ENCODE measurements around the gene BRI3BP.
"Not testable (repeated sequence)": the region's sequence is repeated elsewhere in the genome, so short reads cannot be mapped to it uniquely, and the experiment has no call there.

Gene BRI3BP

GRCh38 chr12:125024949-125025563 lies 31.6 kb downstream of the BRI3BP start:
- DNase-seq = no peak

- DNase-seq = no peak
Observed at GRCh38 chr12:125025606-125026235, 32.3 kb downstream of the BRI3BP start.

- no peak for DNase-seq
Observed at GRCh38 chr12:125028106-125028505, 34.7 kb downstream of the BRI3BP start.

- DNase-seq = no peak
Observed at GRCh38 chr12:125029761-125030358, 36.4 kb downstream of the BRI3BP start.

GRCh38 chr12:125031471-125031870 lies 38.0 kb downstream of the BRI3BP start:
- DNase-seq = not testable (repeated sequence)

GRCh38 chr12:125032466-125033152 lies 39.2 kb downstream of the BRI3BP start:
- DNase-seq = no peak

DNA sequence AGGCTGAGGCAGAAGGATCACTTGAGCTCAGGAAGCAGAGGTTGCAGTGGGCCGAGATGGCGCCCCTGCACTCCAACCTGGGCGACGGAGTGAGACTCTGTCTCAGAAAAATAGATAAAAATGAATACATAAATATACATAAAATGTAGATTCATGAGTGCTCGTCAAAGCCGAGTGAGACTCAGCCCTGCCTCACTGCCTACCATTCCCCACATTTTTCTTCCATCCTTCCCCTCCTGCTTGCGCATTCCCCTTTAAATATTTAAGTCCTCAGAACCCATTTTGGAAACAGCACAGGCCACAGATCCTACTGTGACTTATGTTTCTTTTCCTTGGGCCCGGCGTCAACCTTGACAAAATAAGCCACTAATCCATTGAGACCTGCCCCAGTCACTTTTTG lies 39.8 kb downstream of the BRI3BP start:
- no peak for DNase-seq

DNA sequence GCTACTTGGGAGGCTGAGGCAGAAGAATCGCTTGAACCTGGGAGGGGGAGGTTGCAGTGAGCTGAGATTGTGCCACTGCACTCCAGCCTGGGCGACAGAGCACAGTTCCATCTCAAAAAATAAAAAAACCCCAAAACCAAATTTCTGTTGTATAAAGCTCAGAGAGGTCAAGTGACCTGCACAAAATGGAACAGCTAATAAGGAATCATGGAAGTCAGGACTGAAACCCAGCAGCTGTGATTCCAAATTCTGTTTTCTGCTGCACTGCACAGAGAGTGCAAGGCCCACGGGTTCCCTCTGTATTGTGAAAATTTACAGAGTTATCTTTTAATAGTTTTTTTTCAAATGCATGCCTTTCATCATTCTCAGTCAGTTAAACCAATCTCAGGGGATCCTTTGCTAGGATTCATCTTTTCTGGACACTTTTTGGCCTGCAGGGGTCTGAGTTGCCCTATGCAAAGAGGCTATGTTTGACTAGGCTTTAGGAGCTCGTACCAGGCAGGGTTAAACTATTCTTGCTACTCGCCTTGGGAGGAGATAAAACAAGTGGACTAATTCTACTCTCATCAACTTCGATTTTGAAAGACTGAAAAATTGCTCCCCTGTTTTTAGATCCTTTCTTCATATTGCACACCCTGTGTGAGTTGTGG lies 45.7 kb downstream of the BRI3BP start:
- DNase-seq = no peak

GRCh38 chr12:125049093-125049458 lies 55.6 kb downstream of the BRI3BP start:
- no peak for DNase-seq

- DNase-seq = no peak
Observed at GRCh38 chr12:125050446-125050845, 57.0 kb downstream of the BRI3BP start.

GRCh38 chr12:125050868-125051267 lies 57.4 kb downstream of the BRI3BP start:
- DNase-seq = no peak

DNA sequence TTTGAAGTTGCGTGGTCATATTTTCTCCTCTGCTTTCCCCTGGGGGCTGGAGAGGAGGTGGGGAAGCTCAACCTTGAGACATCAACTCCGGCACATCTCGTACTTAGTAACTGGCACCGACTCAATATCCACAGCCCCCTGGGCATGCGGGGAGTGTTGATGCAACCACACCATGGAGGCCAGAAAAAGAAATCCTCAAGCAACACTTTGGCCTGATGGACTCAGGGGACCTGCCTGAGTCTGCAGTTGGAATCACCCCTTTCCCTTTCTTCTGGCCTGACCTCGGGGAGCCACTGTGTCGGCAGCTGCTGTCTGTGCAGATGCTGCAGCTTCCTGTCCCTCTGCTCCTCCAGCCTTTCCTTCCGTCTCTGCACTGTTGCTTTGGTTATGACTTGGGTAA lies 60.4 kb downstream of the BRI3BP start:
- no peak for DNase-seq

- DNase-seq = no peak
Observed at GRCh38 chr12:125055591-125055990, 62.1 kb downstream of the BRI3BP start.

- DNase-seq = no peak
Observed at GRCh38 chr12:125056306-125056705, 62.9 kb downstream of the BRI3BP start.

- DNase-seq = no peak
Observed at GRCh38 chr12:125057708-125058107, 64.3 kb downstream of the BRI3BP start.

- no peak for DNase-seq
Observed at GRCh38 chr12:125061229-125061628, 67.8 kb downstream of the BRI3BP start.

DNA sequence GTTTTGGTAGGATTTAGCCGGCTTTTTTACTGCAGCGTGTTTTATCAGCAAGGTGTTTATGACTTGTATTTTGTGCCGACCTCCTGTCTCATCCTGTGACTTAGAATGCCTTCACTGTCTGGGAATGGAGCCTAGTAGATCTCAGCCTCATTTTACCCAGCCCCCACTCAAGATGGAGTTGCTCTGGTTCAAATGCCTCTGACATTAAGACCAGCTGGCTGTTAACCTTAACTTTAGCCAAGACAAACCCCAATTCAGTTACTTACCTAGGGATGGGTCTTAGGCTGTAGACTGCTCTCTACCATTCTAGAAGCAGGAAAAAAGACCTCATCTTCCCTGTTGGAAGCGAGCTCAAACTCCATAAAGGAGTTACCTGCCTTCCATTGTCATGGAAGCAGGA lies 70.1 kb downstream of the BRI3BP start:
- not testable (repeated sequence) for DNase-seq

GRCh38 chr12:125064492-125064891 lies 71.0 kb downstream of the BRI3BP start:
- no peak for DNase-seq

GRCh38 chr12:125065021-125065918 lies 71.8 kb downstream of the BRI3BP start, which contains the start of gene AACS:
TSS of gene AACS (plus strand) at chr12:125065435. CDS start at chr12:125065585, 150 bp downstream.
- DNase-seq = peak; percentile 88

- no peak for DNase-seq
Observed at GRCh38 chr12:125065919-125066570, 72.6 kb downstream of the BRI3BP start.

- no peak for DNase-seq
Observed at GRCh38 chr12:125068391-125068790, 74.9 kb downstream of the BRI3BP start.

DNA sequence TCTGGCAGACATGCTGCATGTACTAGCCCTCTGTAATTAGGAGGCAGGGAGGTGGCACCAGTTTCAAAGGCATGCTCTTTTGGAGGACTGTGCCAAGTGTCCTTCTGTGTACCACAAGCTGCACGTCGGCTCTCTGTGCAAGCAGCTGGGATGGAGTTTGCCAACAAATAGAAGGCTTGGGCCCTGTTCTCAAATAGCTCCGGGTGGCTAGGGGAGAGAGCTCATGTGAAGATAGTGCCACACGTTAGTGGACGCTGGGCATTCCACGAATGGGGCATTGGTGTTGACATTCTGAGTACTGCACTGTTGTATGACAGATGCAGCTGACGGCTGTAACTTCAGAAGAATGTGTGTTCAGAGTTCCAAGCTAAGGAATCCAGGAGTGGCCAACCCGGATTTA lies 76.2 kb downstream of the BRI3BP start:
- DNase-seq = no peak
